ENCODE results near the gene SVBP.

The SVBP gene

DNA sequence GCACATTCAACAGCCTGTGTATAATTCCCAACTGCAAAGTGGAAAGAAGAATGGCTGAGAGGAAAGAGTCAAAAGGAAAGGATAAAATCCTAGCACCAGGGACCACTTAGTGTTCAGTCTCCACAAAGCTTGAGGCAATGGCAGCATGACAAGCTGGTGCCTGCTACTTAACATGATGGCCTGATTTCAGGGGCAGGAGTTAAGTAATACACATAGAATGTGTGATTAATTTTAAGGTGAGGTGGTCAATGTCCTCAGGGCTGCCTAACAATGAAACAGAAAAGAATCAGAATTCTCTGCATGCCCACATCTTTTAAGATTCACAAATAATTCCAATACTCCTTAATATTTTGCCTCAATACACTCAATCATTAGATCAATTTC is 59.3 kb downstream of the SVBP start:
- Histone ChIP-seq H3K9ac (ENCODE audit: low read depth, low read length, poor library complexity, severe bottlenecking) (no peak overlapping the region), H3K9me2 (replicated peaks; ENCODE audit: low read depth, low read length) (no peaks in the 10 kb centered on the region), H3F3A (ENCODE audit: low read depth) (no peaks in the 10 kb centered on the region), H3K27me3 (ENCODE audit: insufficient read depth, low read length, poor library complexity, severe bottlenecking) (no peaks in the 10 kb centered on the region), H3K4me2 (ENCODE audit: low read depth, low read length, poor library complexity, severe bottlenecking) (no peak overlapping the region), H3K4me1 (ENCODE audit: insufficient read depth, low read length, poor library complexity, severe bottlenecking) (peaks cover 7% of the 10 kb centered on the region), H3K79me2 (ENCODE audit: insufficient read depth, low read length) (no peaks in the 10 kb centered on the region; the same call in 1 of the 2 replicates), H3K36me3 (ENCODE audit: insufficient read depth, low read length) (peaks cover 48% of the 10 kb centered on the region; the same call in 1 of the 2 replicates), H3K9me3 (ENCODE audit: insufficient read depth, low read depth, low read length) (no peaks in the 10 kb centered on the region), H2AFZ (ENCODE audit: low read length) (no peak overlapping the region), H3K4me3 (ENCODE audit: low read length, poor library complexity, severe bottlenecking) (no peak overlapping the region), H4K20me1 (ENCODE audit: insufficient read depth, low read length, poor library complexity, severe bottlenecking) (no peaks in the 10 kb centered on the region)
- no peak for TF ChIP-seq CTCF (conservative IDR thresholded peaks at IDR 0.05; ENCODE audit: low read length)

Measured in Loucy (cell line).